Astrocyte (in vitro differentiated cells and primary cell): Measurements from ENCODE around the gene CAND1. TPM values are rescaled to one million over a fixed set of nuclear protein-coding genes. Genes with fewer than 3 reads are reported as not detected.
A peak's percentile ranks its signal among the peaks of the same experiment; 100 is the strongest.
"Not testable (repeated sequence)": the region's sequence is repeated elsewhere in the genome, so short reads cannot be mapped to it uniquely, and the experiment has no call there.

Experiments used
- DNase-seq: peaks from one replicate; pipeline ENCODE4 v3.0.0-alpha.2; 2010; ENCODE audit warnings: low read depth
- FAIRE-seq: peaks from 2 replicates; lab custom pipeline; 2011; peaks lifted over from hg19 to GRCh38; lab: Jason Lieb, UNC
- H2AFZ ChIP-seq: 2 replicates; pipeline ENCODE4 v1.6.0; 2012; ENCODE audit warnings: low read depth, low read length, inconsistent platforms
- H3K27ac ChIP-seq: 2 replicates; pipeline ENCODE4 v1.5.1; 2011; ENCODE audit warnings: low read depth, low read length, inconsistent platforms
- H3K27me3 ChIP-seq: 2 replicates; pipeline ENCODE4 v1.6.0; 2011; ENCODE audit warnings: low read length, inconsistent platforms; ENCODE audit not compliant: insufficient read depth
- H3K36me3 ChIP-seq: 2 replicates; pipeline ENCODE4 v1.5.1; 2011; ENCODE audit warnings: low read length, inconsistent platforms; ENCODE audit not compliant: insufficient read depth
- H3K4me1 ChIP-seq: 2 replicates; pipeline ENCODE4 v1.5.1; 2011; ENCODE audit warnings: low read length, inconsistent platforms; ENCODE audit not compliant: insufficient read depth
- H3K4me2 ChIP-seq: 2 replicates; pipeline ENCODE4 v1.6.0; 2012; ENCODE audit warnings: low read length, inconsistent platforms
- H3K4me3 ChIP-seq: 2 replicates; pipeline ENCODE4 v1.5.1; 2011; ENCODE audit warnings: low read depth, mild to moderate bottlenecking, low read length, inconsistent platforms; ENCODE audit not compliant: insufficient read depth
- H3K79me2 ChIP-seq: 2 replicates; pipeline ENCODE4 v1.6.0; 2012; ENCODE audit warnings: mild to moderate bottlenecking, low read length, inconsistent platforms; ENCODE audit not compliant: insufficient read depth
- H3K9ac ChIP-seq: 2 replicates; pipeline ENCODE4 v1.6.0; 2012; ENCODE audit warnings: mild to moderate bottlenecking, low read length, inconsistent platforms
- H3K9me3 ChIP-seq: 2 replicates; pipeline ENCODE4 v1.5.1; 2012; ENCODE audit warnings: low read depth, mild to moderate bottlenecking, low read length, inconsistent platforms; ENCODE audit not compliant: insufficient read depth
- H4K20me1 ChIP-seq: 2 replicates; pipeline ENCODE4 v1.6.0; 2012; ENCODE audit warnings: low read length, inconsistent platforms; ENCODE audit not compliant: insufficient read depth
- H3K27ac Mint-ChIP-seq: one replicate; pipeline ENCODE4 v1.8.0; 2021; ENCODE audit warnings: mild to moderate bottlenecking, mixed read lengths; ENCODE audit not compliant: unreplicated experiment
- H3K27me3 Mint-ChIP-seq: one replicate; pipeline ENCODE4 v1.8.0; 2021; ENCODE audit warnings: low read depth, mixed read lengths; ENCODE audit not compliant: unreplicated experiment
- H3K36me3 Mint-ChIP-seq: one replicate; pipeline ENCODE4 v1.8.0; 2021; ENCODE audit warnings: low read depth, mixed read lengths; ENCODE audit not compliant: unreplicated experiment
- H3K4me1 Mint-ChIP-seq: one replicate; pipeline ENCODE4 v1.8.0; 2021; ENCODE audit warnings: low read depth, mixed read lengths; ENCODE audit not compliant: unreplicated experiment
- H3K4me3 Mint-ChIP-seq: one replicate; pipeline ENCODE4 v1.8.0; 2021; ENCODE audit warnings: mild to moderate bottlenecking, moderate library complexity, mixed read lengths; ENCODE audit not compliant: unreplicated experiment
- H3K9me3 Mint-ChIP-seq: one replicate; pipeline ENCODE4 v1.8.0; 2021; ENCODE audit warnings: mild to moderate bottlenecking, mixed read lengths; ENCODE audit not compliant: unreplicated experiment
- CTCF ChIP-seq: IDR thresholded peaks from 2 replicates; pipeline ENCODE4 v1.5.1; 2011; ENCODE audit warnings: low read depth, mild to moderate bottlenecking, inconsistent platforms, low read length, moderate library complexity; ENCODE audit not compliant: insufficient read depth
- EZH2 ChIP-seq: IDR thresholded peaks from 2 replicates; pipeline ENCODE4 v1.6.1; 2012; ENCODE audit warnings: mild to moderate bottlenecking, low read length, inconsistent platforms; ENCODE audit not compliant: insufficient read depth
- total RNA-seq: library from RNA; stranded (reverse); gene quantifications from 2 replicates; pipeline ENCODE4 v1.2.1, GENCODE V29; 2021

The CAND1 gene
- total RNA-seq, 1 donor from 2014 or later: 176 TPM

- Histone ChIP-seq H2AFZ (no peak overlapping the region), H3K36me3 (no peaks in the 10 kb centered on the region), H3K4me2 (no peak overlapping the region), H3K79me2 (no peaks in the 10 kb centered on the region), H3K27me3 (no peaks in the 10 kb centered on the region), H4K20me1 (peaks cover 4% of the 10 kb centered on the region), H3K4me3 (no peak overlapping the region), H3K9me3 (no peaks in the 10 kb centered on the region), H3K4me1 (no peaks in the 10 kb centered on the region), H3K9ac (no peak overlapping the region), H3K27ac (no peak overlapping the region)
- DNase-seq (peak; percentile 15), FAIRE-seq (no peak)
- Mint-ChIP-seq H3K27ac (no peak overlapping the region), H3K4me3 (no peak overlapping the region), H3K4me1 (no peaks in the 10 kb centered on the region), H3K36me3 (peaks cover 6% of the 10 kb centered on the region), H3K27me3 (no peaks in the 10 kb centered on the region), H3K9me3 (peaks cover 5% of the 10 kb centered on the region)
- TF ChIP-seq EZH2 (no peak), CTCF (no peak)
These were observed 64.5 kb downstream of the CAND1 start for GRCh38 chr12:67333649-67334048.

DNA sequence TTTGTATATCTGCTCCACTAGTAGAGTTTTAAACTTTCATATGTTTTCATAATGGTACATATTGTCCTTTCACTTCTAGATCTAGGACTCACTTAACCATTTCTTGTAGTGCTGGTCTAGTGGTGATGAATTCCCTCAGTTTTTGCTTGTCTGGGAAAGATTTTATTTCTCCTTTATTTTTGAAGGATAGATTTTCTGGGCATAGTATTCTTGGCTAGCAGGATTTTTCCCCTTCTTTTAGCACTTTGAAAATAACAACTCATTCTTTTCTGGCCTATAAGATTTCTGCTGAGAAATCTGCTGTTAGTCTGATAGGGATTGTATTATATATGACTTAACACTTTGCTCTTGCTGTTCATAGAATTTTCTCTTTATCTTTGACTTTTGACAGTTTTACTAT lies 69.3 kb downstream of the CAND1 start:
- peaks cover 4% of the 10 kb centered on the region for H4K20me1 ChIP-seq
- H3K4me2 ChIP-seq: no peak overlapping the region
- no peak overlapping the region for H3K9ac ChIP-seq
- FAIRE-seq: no peak
- no peaks in the 10 kb centered on the region for H3K27me3 ChIP-seq
- no peak for TF ChIP-seq EZH2
- no peak for TF ChIP-seq CTCF
- no peak overlapping the region for H3K27ac ChIP-seq
- no peaks in the 10 kb centered on the region for H3K79me2 ChIP-seq
- Mint-ChIP-seq H3K36me3 (peaks cover 16% of the 10 kb centered on the region), H3K9me3 (peaks cover 15% of the 10 kb centered on the region), H3K27me3 (no peaks in the 10 kb centered on the region), H3K4me3 (no peak overlapping the region), H3K27ac (no peak overlapping the region), H3K4me1 (no peaks in the 10 kb centered on the region)
- DNase-seq: no peak
- no peak overlapping the region for H2AFZ ChIP-seq
- no peaks in the 10 kb centered on the region for H3K9me3 ChIP-seq
- no peaks in the 10 kb centered on the region for H3K36me3 ChIP-seq
- H3K4me1 ChIP-seq: no peaks in the 10 kb centered on the region
- H3K4me3 ChIP-seq: no peak overlapping the region

- Histone ChIP-seq H3K79me2 (no peaks in the 10 kb centered on the region), H3K4me1 (no peaks in the 10 kb centered on the region), H3K4me2 (no peak overlapping the region), H3K9ac (no peak overlapping the region), H3K27ac (no peak overlapping the region), H4K20me1 (peaks cover 2% of the 10 kb centered on the region), H3K4me3 (no peak overlapping the region), H3K36me3 (no peaks in the 10 kb centered on the region), H3K9me3 (no peaks in the 10 kb centered on the region), H2AFZ (no peak overlapping the region), H3K27me3 (no peaks in the 10 kb centered on the region)
- FAIRE-seq: no peak
- Mint-ChIP-seq H3K36me3 (peaks cover 16% of the 10 kb centered on the region), H3K27me3 (no peaks in the 10 kb centered on the region), H3K27ac (no peak overlapping the region), H3K9me3 (peaks cover 15% of the 10 kb centered on the region), H3K4me3 (no peak overlapping the region), H3K4me1 (no peaks in the 10 kb centered on the region)
- DNase-seq: no peak
- no peak for TF ChIP-seq CTCF
- TF ChIP-seq EZH2: no peak
These were observed 70.4 kb downstream of the CAND1 start for GRCh38 chr12:67339530-67339929.

DNA sequence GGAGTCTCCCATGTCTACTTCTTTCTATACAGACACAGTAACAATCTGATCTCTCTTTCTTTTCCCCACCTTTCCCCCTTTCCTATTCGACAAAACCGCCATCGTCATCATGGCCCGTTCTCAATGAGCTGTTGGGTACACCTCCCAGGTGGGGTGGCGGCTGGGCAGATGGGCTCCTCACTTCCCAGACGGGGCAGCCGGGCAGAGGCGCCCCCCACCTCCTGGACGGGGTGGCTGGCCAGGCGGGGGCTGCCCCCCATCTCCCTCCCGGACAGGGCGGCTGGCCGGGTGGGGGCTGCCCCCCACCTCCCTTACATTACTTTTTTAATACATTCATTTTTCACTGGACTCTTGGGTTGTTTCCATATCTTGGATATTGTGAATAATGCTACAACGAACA lies 71.9 kb downstream of the CAND1 start:
- H3K9me3 ChIP-seq, H2AFZ ChIP-seq, H3K36me3 ChIP-seq, H3K27ac Mint-ChIP-seq, H4K20me1 ChIP-seq, H3K4me1 Mint-ChIP-seq, FAIRE-seq, H3K4me3 Mint-ChIP-seq, H3K4me1 ChIP-seq, H3K27me3 Mint-ChIP-seq, H3K27me3 ChIP-seq, DNase-seq, H3K4me2 ChIP-seq, H3K79me2 ChIP-seq, H3K9ac ChIP-seq, H3K27ac ChIP-seq, H3K4me3 ChIP-seq: not testable (repeated sequence)
- Mint-ChIP-seq H3K9me3 (peaks cover 15% of the 10 kb centered on the region), H3K36me3 (peaks cover 16% of the 10 kb centered on the region)
